AG04450 (cell line): ENCODE data around the gene PPP6C. TPM values are rescaled to one million over a fixed set of nuclear protein-coding genes. Genes with fewer than 3 reads are reported as not detected.
"Not testable (repeated sequence)": the region's sequence is repeated elsewhere in the genome, so short reads cannot be mapped to it uniquely, and the experiment has no call there.

Source experiments
- CTCF ChIA-PET: fragments of 300-600, 350-600 bp; formaldehyde crosslinking; extraction: SDS; loops from one replicate; lab custom pipeline; 2022; ENCODE audit warnings: antibody characterized with exemption, inconsistent platforms; lab: Charles Lee
- POLR2A ChIA-PET: fragments of 350-600 bp; formaldehyde crosslinking; extraction: SDS; loops from one replicate; lab custom pipeline; 2021; ENCODE audit warnings: antibody characterized with exemption, inconsistent platforms; lab: Yijun Ruan, JAX
- DNase-seq: peaks from one replicate; pipeline ENCODE4 v3.0.0-alpha.2; 2011; ENCODE audit warnings: low read depth, low spot score
- H3K27ac ChIP-seq: one replicate; pipeline ENCODE4 v1.5.1; 2012; ENCODE audit warnings: low read depth, low read length, control low read depth
- H3K27me3 ChIP-seq: one replicate; pipeline ENCODE4 v1.6.0; 2012; ENCODE audit warnings: low read length; ENCODE audit not compliant: control insufficient read depth, insufficient read depth
- H3K4me3 ChIP-seq: 2 replicates; pipeline ENCODE4 v1.5.1; 2011; ENCODE audit warnings: mild to moderate bottlenecking, low read depth, low read length, control low read depth
- H3K9me3 ChIP-seq: 2 replicates; pipeline ENCODE4 v1.5.1; 2012; ENCODE audit warnings: low read length; ENCODE audit not compliant: control insufficient read depth, insufficient read depth
- polyA plus RNA-seq: library from polyadenylated mRNA; depleted of rRNA; stranded (reverse); fragments of >200 nt; gene quantifications from 2 replicates; pipeline ENCODE4 v1.2.3, GENCODE V29; 2011
- TF ChIP-seq, protein P1 (sequence below): IDR thresholded peaks from 2 replicates; pipeline ENCODE4 v1.5.1; 2011; ENCODE audit warnings: low read depth, low read length, control low read depth, inconsistent platforms

The PPP6C gene
- polyA plus RNA-seq, 1 experiment: 34.8 TPM

DNA sequence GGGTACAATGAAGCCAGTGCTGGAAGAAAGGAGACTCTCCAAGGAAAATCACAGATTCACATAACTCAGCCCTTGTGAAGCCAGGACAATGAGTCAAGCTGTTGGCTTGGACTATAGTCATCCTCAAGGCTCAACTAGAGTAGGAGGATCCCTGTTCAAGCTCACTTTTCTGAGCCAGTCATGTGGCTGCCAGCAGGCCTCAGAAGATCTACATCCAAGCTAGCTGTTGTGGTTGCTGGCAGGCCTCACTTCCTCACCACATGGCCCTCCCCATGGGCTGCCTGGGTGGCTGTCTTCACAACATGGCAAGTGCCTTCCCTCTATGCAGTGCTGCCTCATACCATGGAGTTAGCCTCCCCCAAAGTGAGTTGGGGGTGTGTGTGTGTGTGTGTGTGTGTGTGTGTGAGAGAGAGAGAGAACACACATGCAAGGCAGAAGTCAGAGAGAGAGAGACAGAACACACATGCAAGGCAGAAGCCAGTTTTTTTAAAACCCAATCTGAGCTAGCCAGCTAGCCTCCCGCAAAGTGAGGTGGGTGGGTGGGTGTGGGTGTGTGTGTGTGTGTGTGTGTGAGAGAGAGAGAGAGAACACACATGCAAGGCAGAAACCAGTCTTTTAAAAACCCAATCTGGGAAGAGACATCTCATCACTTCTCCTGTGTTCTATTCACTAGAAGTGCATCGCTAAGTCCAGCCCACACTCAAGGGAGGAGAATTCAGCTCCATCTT is 63.4 kb downstream of the PPP6C start:
- ChIA-PET POLR2A (interaction anchor here (0.6 to 1.4 kb wide), 8 partner anchors 11 to 270 kb away, joined by 3 to 7 read pairs (median 4); partner anchors contain the start of genes GOLGA1 and HSPA5), CTCF (no interaction called here)
- DNase-seq: peak; percentile 95
- no peak overlapping the region for H3K4me3 ChIP-seq
- TF ChIP-seq, protein P1, sequence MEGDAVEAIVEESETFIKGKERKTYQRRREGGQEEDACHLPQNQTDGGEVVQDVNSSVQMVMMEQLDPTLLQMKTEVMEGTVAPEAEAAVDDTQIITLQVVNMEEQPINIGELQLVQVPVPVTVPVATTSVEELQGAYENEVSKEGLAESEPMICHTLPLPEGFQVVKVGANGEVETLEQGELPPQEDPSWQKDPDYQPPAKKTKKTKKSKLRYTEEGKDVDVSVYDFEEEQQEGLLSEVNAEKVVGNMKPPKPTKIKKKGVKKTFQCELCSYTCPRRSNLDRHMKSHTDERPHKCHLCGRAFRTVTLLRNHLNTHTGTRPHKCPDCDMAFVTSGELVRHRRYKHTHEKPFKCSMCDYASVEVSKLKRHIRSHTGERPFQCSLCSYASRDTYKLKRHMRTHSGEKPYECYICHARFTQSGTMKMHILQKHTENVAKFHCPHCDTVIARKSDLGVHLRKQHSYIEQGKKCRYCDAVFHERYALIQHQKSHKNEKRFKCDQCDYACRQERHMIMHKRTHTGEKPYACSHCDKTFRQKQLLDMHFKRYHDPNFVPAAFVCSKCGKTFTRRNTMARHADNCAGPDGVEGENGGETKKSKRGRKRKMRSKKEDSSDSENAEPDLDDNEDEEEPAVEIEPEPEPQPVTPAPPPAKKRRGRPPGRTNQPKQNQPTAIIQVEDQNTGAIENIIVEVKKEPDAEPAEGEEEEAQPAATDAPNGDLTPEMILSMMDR: no peak
- H3K27me3 ChIP-seq: no peaks in the 10 kb centered on the region
- H3K9me3 ChIP-seq: no peaks in the 10 kb centered on the region
- H3K27ac ChIP-seq: peak overlapping the region; percentile 89

DNA sequence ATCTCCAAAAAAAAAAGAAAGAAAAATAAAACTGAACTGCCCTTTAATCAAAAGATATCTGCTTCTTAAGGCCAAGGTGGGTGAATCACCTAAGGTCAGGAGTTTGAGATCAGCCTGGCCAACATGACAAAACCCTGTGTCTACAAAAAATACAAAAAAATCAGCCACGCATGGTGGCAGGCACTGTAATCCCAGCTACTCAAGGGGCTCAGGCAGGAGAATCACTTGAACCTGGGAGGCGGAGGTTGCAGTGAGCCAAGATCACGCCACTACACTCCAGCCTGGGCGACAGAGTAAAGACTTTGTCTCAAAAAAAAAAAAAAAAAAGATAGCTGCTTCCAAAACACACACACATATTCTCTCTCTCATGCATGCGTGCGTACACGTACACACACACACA is 64.1 kb downstream of the PPP6C start:
- TF ChIP-seq, protein P1: no peak
- Histone ChIP-seq H3K9me3 (no peaks in the 10 kb centered on the region), H3K27ac (peak overlapping the region; percentile 89), H3K27me3 (no peaks in the 10 kb centered on the region), H3K4me3 (no peak overlapping the region)
- ChIA-PET CTCF (no interaction called here), POLR2A (interaction anchor here (0.6 to 1.4 kb wide), 7 partner anchors 12 to 270 kb away, joined by 3 to 7 read pairs (median 4); partner anchors contain the start of genes GOLGA1 and HSPA5)
- no peak for DNase-seq

- H3K27ac ChIP-seq: no peak overlapping the region
These were observed 68.5 kb downstream of the PPP6C start for GRCh38 chr9:125121146-125121545.

DNA sequence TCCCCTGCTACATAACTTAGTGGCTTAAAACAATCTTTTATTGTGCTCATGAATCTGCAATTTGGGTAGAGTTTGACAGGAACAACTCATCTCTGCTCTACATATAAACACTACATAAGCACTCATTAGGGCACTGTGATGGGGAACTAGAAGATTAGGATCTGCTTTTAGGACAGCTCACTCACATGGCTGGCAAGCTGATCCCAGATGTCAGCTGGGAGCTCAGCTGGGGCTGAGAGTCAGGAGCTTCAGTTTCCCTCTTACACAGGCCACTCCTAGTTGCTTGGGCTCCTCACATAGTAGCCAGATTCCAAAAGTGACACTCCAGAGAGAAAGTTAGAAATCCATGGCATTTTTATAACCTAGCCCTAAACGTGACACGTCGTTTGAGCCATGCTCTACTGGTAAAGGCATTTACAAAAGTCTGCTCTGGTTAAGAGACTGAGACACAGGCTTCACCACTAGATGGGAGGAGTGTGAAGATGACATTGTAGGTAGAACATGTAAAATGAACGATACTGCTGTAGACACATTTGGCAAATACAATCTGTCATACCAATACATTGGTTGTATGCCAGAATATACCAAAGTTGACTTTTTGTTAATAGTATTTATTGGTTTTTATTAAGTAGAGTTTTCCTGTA is 69.8 kb downstream of the PPP6C start:
- Histone ChIP-seq H3K27me3 (no peaks in the 10 kb centered on the region), H3K9me3 (no peaks in the 10 kb centered on the region; the same call in 1 of the 2 replicates), H3K27ac (no peak overlapping the region), H3K4me3 (no peak overlapping the region)
- CTCF ChIA-PET: no interaction called here
- POLR2A ChIA-PET: no interaction called here
- TF ChIP-seq, protein P1: no peak
- no peak for DNase-seq

More at GRCh38 chr9:125121146-125121545, 68.5 kb downstream of the PPP6C start:
- Histone ChIP-seq H3K4me3 (no peak overlapping the region), H3K27me3 (no peaks in the 10 kb centered on the region), H3K9me3 (no peaks in the 10 kb centered on the region)
- TF ChIP-seq, protein P1: no peak
- CTCF ChIA-PET: no interaction called here
- POLR2A ChIA-PET: no interaction called here
- DNase-seq: no peak

GRCh38 chr9:125118696-125119095 is 70.9 kb downstream of the PPP6C start:
- H3K27ac ChIP-seq, POLR2A ChIA-PET, DNase-seq, H3K27me3 ChIP-seq, H3K9me3 ChIP-seq, H3K4me3 ChIP-seq, CTCF ChIA-PET: not testable (repeated sequence)

DNA sequence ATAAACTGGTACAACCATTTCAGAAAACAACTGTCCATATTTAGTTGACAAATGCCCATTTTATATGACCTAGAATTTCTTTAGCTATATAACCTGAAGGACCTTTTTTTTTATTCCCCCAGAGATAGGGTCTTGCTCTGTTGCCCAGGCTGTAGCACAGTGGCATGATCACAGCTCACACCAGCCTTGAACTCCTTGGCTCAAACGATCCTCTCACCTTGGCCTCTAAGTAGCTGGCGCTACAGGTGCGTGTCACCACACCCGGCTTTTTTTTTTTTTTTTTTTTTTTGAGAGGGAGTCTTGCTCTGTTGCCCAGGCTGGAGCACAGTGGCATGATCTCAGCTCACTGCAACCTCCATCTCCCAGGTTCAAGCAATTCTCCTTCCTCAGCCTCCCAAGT is 75.1 kb downstream of the PPP6C start:
- H3K27ac ChIP-seq, H3K27me3 ChIP-seq, H3K9me3 ChIP-seq, H3K4me3 ChIP-seq, DNase-seq, CTCF ChIA-PET: not testable (repeated sequence)
- POLR2A ChIA-PET: interaction anchor here (1.6 kb wide), 1 partner anchor 23 kb away, joined by 7 read pairs; no protein-coding TSS in a partner anchor
